Kidney capillary endothelial cell (primary cell): ENCODE measurements around the gene PSAPL1.

Experiments
- DNase-seq: peaks from one replicate; pipeline ENCODE4 v3.0.0-alpha.2; 2018; ENCODE audit warnings: low spot score

Gene PSAPL1

GRCh38 chr4:7434766-7435150, at the start of gene PSAPL1:
Gene PSAPL1, minus strand, starts transcription at chr4:7434930. Its CDS starts 51 bp downstream, at chr4:7434879.
- DNase-seq: peak; percentile 5

GRCh38 chr4:7481227-7481626, 46.5 kb upstream of the PSAPL1 start:
- no peak for DNase-seq

DNA sequence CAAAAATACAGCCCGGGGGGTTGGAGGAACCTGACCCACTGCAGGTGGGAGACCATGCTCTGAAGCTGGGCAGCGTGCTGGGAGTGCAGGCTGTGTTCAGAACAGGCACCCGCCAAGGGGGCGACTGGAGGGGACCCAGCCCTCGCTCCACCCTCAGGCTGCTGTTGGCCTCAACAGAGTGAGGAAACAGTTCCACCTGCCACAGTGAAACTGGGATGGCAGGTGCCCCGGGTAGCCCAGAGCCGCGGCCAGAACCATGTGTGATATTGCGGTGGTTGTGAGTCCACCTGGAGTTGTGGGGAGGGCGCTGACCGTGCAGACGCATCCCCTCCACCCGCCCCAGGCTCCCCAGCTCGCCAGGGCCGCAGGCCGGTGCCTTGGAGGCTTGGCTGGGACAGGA, 45.7 kb upstream of the PSAPL1 start:
- DNase-seq: no peak

DNA sequence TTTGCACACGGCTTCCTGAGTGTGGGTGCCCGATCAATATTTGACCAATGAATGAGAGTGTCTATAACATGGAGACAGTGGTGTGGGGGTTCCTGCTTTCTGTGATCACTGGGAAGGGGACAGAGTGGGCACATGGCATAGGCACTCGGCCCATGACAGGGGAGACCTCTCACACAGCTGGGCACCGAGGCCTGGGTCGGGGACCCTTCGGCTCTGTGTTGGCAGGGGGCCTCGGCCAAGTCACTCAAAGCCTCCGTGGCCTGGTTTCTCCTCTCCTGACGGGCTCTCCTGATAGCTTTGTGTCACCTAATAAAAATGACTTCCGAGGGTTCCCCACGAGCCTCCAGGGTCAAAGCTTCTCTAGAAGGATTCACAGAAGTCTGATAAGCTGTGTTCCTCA, 43.9 kb upstream of the PSAPL1 start:
- DNase-seq: no peak

DNA sequence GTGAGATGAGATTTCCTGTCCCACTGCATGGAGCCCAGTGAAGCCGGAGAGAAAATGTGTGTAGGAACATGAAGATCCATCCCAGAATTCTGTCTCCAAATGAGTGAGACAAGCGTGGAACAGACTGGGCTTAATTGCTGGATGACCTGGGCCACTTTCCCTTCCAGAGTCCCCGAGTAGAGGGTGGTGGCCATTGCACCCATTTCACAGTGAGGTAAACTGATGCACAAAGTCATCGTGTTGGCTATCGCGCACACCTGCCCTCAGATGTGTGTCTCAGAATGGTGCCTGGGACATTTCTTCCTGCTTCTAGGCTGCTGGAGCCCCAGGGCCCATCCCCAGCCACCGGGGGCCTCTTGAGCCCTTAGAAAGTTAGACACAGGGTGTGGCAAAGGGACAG, 43.0 kb upstream of the PSAPL1 start:
- DNase-seq: no peak

DNA sequence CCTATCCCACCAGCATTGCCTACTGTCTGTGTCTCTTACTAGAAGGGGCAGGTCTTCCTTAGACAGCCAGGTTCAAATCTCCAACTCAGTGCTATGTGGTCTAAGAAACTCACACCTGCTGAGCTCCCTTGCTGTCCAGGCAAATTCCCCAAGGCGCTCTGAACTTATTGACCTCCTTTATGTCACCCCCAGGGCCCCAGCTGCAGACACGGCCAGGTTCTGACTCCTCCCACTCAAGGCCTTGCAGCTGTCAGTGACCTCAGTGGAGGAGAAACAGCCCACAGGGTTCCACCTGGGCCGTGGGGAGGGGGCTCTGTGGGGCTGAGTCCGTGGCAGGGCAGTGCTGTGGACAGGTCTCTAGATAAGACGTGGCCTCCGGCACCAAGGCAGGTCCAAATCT, 42.1 kb upstream of the PSAPL1 start:
- no peak for DNase-seq

- no peak for DNase-seq
Observed at GRCh38 chr4:7475207-7475606, 40.5 kb upstream of the PSAPL1 start.

DNA sequence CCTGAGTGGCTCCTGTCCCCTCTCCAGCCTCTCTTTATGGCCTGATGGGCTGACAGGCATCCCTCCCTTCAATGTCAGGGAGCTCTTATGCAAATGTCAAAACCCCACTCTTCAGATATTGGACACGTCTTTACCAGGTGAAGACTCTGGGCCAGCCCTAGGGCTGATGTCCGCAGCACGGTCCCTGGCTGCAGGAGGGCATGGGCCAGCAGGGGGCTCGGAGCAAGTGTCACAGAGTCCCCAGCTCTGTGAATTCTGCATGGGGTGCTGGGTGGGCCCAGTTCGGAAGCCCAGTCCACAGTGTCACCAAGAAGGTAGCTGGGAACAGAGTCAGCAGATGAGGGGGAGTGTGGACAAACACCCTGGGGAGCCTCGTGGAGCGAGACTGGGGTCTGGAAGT, 39.6 kb upstream of the PSAPL1 start:
- DNase-seq: no peak

GRCh38 chr4:7473081-7473480, 38.4 kb upstream of the PSAPL1 start:
- DNase-seq: no peak

DNA sequence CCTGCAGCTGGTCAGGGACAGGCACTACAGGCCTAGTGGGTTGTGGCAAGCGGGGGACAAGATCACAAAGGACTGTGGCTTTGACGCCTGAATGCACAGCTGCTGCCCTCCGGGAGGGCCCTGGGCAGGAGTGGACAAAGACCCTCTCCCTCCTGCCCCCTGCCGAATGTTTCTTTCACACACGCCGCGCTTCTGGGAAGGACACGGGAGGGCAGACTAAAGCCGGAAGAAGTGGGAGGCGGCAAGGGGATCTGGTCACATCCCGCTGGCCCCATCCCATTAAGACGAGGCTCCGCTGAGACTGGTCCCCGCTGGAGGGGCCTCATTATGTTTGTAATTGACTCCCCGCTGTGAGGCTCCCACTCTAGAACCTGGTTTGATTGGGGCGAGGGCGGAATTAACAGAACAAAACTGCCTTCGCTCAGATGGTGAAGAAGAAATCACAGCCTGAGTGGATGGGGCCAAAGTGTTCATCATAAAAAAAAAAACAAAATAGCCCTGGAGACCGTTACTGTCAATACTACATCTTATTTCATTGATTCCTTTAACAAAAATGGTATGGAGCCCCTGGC, 37.8 kb upstream of the PSAPL1 start:
- no peak for DNase-seq

GRCh38 chr4:7470522-7471128, 35.9 kb upstream of the PSAPL1 start:
- DNase-seq: no peak

DNA sequence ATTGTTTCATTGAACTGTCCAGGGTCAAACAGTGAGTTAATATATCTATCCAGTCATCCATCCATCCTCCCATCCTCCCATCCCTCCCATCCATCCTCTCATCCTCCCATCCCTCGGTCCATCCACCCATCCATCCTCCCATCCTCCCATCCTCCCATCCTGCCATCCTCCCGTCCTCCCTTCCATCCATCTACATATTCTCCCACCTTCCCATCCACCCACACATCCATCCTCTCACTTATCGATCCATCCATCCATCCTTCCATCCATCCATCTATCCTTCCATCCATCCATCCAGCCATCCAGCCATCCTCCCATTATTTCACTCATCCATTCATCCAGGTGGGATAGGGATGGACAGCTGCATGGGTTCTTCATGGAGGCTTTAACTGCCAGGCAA, 35.4 kb upstream of the PSAPL1 start:
- DNase-seq: no peak

DNA sequence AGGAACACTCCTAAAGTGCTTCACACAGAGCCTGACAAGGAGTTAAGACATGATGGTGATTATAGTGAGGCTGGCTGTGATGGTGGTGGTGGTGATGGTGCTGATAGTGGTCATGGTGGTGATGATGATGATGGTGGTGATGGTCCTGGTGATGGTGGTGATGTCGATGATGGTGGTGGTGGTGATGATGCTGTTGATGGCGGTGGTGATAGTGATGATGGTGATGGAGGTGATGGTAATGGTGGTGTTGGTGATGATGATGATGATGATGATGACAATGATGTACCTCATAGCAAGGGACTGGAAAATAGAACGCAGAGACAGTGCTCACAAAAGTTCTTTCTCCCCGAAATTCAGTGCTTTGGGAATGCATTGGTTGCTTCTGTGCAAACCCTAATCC, 34.3 kb upstream of the PSAPL1 start:
- no peak for DNase-seq

GRCh38 chr4:7467471-7467870, 32.7 kb upstream of the PSAPL1 start:
- DNase-seq: no peak

DNA sequence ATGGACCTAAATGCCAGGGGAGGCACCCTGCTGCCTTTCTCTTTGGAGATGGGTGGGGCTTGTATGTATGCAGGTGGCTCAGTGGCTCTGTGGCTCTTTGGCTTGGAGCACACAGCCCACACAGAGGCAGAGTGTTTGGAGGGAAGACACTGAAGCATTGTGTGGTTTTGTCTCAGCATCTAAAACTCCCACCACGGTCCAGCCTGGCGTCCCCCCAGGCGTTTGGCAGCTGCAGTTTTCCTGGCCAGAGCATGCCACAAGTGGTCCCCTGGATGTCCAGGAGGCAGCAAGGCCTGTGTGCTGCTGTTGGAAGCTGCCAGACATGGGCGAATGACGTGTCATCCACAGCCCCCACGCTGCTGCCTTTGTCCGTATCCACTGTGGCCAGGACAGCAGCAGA, 32.2 kb upstream of the PSAPL1 start:
- no peak for DNase-seq

DNA sequence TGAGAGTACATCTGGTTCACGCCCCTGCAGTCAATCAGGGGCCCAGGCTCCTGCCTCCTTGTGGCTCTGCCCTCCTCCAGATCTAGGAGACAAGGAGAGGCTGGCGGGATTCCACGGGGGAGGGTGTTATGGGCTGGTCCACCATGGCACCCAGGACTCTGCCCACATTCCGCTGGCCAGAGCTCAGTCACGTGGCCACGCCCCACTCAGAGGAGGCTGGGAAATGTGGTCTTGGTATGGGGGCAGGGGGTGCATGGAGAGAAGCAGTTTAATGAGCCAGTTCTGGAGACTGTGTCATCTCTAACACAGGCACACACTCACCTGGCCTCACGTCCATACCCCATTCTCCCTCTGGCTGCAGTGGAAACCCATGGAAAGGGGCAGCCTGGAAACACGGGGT, 31.5 kb upstream of the PSAPL1 start:
- no peak for DNase-seq

DNA sequence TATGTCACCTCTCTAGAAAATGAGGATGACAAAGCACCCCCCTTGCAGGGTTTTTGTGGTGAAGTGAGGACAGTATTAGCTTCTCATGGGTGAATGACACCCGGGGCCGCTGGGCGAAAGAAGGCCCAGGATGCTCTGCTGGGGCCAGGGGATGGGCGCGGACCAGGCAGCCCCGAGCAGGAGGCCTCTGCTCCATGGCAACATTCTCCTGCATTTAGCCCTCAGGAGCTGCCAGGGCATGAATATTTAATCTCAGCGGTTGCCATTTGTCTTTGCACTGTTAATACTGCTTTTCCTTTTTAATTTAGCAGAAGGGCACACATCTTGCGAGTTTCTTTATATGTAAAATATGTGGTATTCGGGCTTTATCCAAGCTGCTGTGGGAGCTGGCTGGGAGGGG, 30.3 kb upstream of the PSAPL1 start:
- no peak for DNase-seq

- DNase-seq: no peak
Observed at GRCh38 chr4:7464259-7464655, 29.5 kb upstream of the PSAPL1 start.

GRCh38 chr4:7463566-7464258, 29.0 kb upstream of the PSAPL1 start:
- no peak for DNase-seq

- peak; percentile 13 for DNase-seq
Observed at GRCh38 chr4:7462509-7462971, 27.8 kb upstream of the PSAPL1 start.

DNA sequence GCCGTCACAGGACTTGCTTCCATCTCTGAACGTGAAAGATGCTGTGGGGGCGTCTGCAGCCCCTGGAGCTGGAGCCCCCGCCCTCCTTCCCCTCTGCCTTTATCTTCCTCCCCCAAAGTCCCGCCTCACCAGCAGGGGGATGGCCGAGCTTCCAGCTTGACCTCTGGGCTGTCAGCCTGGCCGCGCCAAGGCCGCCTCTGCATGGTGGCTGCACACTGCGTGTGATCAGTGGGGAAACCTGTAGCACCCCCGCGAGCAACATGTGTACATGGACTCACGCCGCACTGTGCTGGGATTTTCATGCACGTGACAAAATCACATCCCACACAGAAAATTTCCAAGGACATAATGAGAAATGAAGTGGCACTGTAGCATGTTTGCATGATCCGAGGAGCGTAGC, 26.5 kb upstream of the PSAPL1 start:
- DNase-seq: no peak

DNA sequence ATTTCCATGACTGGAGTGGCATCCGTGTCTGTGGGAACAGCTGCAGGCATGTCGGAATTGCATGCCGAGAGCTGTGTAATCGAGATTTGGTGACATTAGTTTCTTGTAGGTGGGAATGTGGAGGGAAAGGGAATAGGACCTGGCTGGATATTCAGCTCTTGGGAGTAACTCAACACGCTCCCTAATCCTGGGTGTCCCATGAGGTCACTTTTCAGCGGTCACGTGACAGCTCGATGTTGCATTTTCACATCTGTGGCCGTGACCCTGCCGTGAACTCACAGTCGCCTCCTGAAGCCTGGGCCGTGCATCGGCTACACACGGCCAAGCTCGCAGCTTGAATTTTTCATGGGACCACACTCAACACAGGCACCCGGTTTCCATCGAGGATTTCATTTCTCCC, 25.8 kb upstream of the PSAPL1 start:
- no peak for DNase-seq

DNA sequence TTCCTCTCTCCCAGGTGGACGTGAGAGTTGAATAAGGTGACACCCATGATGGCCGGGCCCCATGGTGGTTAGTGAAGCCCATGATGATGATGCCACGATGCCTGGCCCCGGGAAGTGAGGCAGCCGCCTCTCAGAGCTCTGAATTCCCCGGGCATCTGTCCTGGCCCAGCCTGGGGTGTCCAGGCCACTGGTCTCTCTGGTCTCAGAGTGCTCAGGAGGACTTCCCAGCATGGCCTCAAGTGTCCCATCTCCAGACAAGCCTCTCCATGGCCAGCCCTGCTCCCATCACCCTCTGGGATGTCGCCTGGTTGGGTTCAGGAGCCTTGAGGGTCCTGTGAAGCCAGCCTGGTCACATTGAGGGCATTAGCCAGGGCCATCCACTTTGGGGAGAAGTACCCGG, 24.7 kb upstream of the PSAPL1 start:
- DNase-seq: no peak

- no peak for DNase-seq
Observed at GRCh38 chr4:7458477-7458876, 23.7 kb upstream of the PSAPL1 start.
